ENCODE data around the gene XRN2. TPM values are rescaled to one million over a fixed set of nuclear protein-coding genes. Genes with fewer than 3 reads are reported as not detected.

The XRN2 gene
- total and polyA plus RNA-seq, 9 donors, result 35.8 to 65.8 (median 50.2) TPM

- Histone ChIP-seq H3K36me3 (no peaks in the 10 kb centered on the region), H3K27ac (no peak overlapping the region), H3K27me3 (no peaks in the 10 kb centered on the region), H3K4me1 (ENCODE audit: insufficient read depth) (no peaks in the 10 kb centered on the region), H3K4me3 (no peak overlapping the region), H3K9me3 (no peaks in the 10 kb centered on the region)
- no peak for DNase-seq
- 83 to 86% (median 85%) methylated on average over 5 of the region's 5 CpGs for WGBS, 3 donors
- intact Hi-C loops (cut with DNase I), result no loop called here
- TF ChIP-seq EP300 (IDR thresholded peaks at IDR 0.05) (no peak), POLR2A (IDR thresholded peaks at IDR 0.05) (no peak), CTCF (IDR thresholded peaks at IDR 0.05) (no peak)
Measured at GRCh38 chr20:21344206-21344900, 41.2 kb downstream of the XRN2 start.

- WGBS, 3 donors, result 70 to 72% (median 71%) methylated on average over 1 of the region's 1 CpG
- intact Hi-C loops (cut with DNase I), result no loop called here
- Histone ChIP-seq H3K27ac (no peak overlapping the region), H3K36me3 (no peaks in the 10 kb centered on the region), H3K27me3 (no peaks in the 10 kb centered on the region), H3K4me1 (ENCODE audit: insufficient read depth) (no peaks in the 10 kb centered on the region), H3K4me3 (no peak overlapping the region), H3K9me3 (no peaks in the 10 kb centered on the region)
- TF ChIP-seq POLR2A (IDR thresholded peaks at IDR 0.05) (no peak), EP300 (IDR thresholded peaks at IDR 0.05) (no peak), CTCF (IDR thresholded peaks at IDR 0.05) (no peak)
- no peak for DNase-seq
Measured at GRCh38 chr20:21344961-21345360, 41.8 kb downstream of the XRN2 start.

GRCh38 chr20:21352703-21353102 is 49.6 kb downstream of the XRN2 start:
- intact Hi-C loops (cut with DNase I), result no loop called here
- Histone ChIP-seq H3K4me3 (no peak overlapping the region), H3K9me3 (no peaks in the 10 kb centered on the region), H3K36me3 (no peaks in the 10 kb centered on the region), H3K27ac (no peak overlapping the region), H3K4me1 (ENCODE audit: insufficient read depth) (no peaks in the 10 kb centered on the region), H3K27me3 (no peaks in the 10 kb centered on the region)
- TF ChIP-seq POLR2A (IDR thresholded peaks at IDR 0.05) (no peak), CTCF (IDR thresholded peaks at IDR 0.05) (no peak), EP300 (IDR thresholded peaks at IDR 0.05) (no peak)
- no peak for DNase-seq

- TF ChIP-seq POLR2A (IDR thresholded peaks at IDR 0.05) (no peak), CTCF (IDR thresholded peaks at IDR 0.05) (no peak), EP300 (IDR thresholded peaks at IDR 0.05) (no peak)
- H3K4me1 ChIP-seq (ENCODE audit: insufficient read depth), result no peaks in the 10 kb centered on the region
- intact Hi-C loops (cut with DNase I), result no loop called here
- WGBS, 3 donors, result 92 to 99% (median 94%) methylated on average over 1 of the region's 1 CpG
- H3K27ac ChIP-seq, result no peak overlapping the region
- H3K9me3 ChIP-seq, result no peaks in the 10 kb centered on the region
- no peak for DNase-seq
- no peaks in the 10 kb centered on the region for H3K36me3 ChIP-seq
- no peak overlapping the region for H3K4me3 ChIP-seq
- H3K27me3 ChIP-seq, result no peaks in the 10 kb centered on the region
Measured at GRCh38 chr20:21353236-21353635, 50.1 kb downstream of the XRN2 start.

All from ovary (tissue), 9 donors.